Naive thymus-derived CD8-positive, alpha-beta T cell (primary cell): Measurements from ENCODE around the gene NAP1L5. TPM values are rescaled to one million over a fixed set of nuclear protein-coding genes. Genes with fewer than 3 reads are reported as not detected.

ENCODE experiments used
- ATAC-seq, 2 donors: fragments of 150-1000 bp; cut with Tn5 transposase in 1 of 2; sonication (Bioruptor Pico), chemical (Tn5 transposase) in 1 of 2; 1 replicate in 1 of 2; 2 replicates in 1 of 2; pipeline ENCODE4 v1.10.0; 2021; ENCODE audit warnings: mild to moderate bottlenecking in 2 of 2, moderate library complexity in 2 of 2
- POLR2A ChIA-PET: fragments of 350-600 bp; sonication (Branson Sonifier 250); formaldehyde crosslinking; loops from one replicate; lab custom pipeline; 2021; ENCODE audit warnings: antibody characterized with exemption; lab: Charles Lee
- DNase-seq, 10 donors: peaks; one replicate each; pipeline versions ENCODE4 v3.0.0 to v3.0.0-alpha.2; 2020 to 2022
- H3K27ac Mint-ChIP-seq, 10 donors: one replicate each; pipeline ENCODE4 v1.8.0; 2020 to 2022; ENCODE audit warnings: mild to moderate bottlenecking in 10 of 10, mixed read lengths in 10 of 10, moderate library complexity in 4 of 10, inconsistent platforms in 1 of 10
- H3K27me3 Mint-ChIP-seq, 5 donors: one replicate each; pipeline ENCODE4 v1.8.0; 2021 to 2022; ENCODE audit warnings: mixed read lengths in 5 of 5
- H3K36me3 Mint-ChIP-seq, 3 donors: one replicate each; pipeline ENCODE4 v1.8.0; 2020 to 2022; ENCODE audit warnings: mixed read lengths in 3 of 3, mild to moderate bottlenecking in 2 of 3, inconsistent platforms in 1 of 3
- H3K4me1 Mint-ChIP-seq, 4 donors: one replicate each; pipeline ENCODE4 v1.8.0; 2021 to 2022; ENCODE audit warnings: mixed read lengths in 4 of 4
- H3K4me3 Mint-ChIP-seq, 10 donors: one replicate each; pipeline ENCODE4 v1.8.0; 2020 to 2022; ENCODE audit warnings: mild to moderate bottlenecking in 10 of 10, mixed read lengths in 10 of 10, moderate library complexity in 6 of 10, inconsistent platforms in 1 of 10
- H3K9me3 Mint-ChIP-seq, 9 donors: one replicate each; pipeline ENCODE4 v1.8.0; 2020 to 2022; ENCODE audit warnings: mixed read lengths in 9 of 9, mild to moderate bottlenecking in 3 of 9, inconsistent platforms in 1 of 9, moderate library complexity in 1 of 9
- polyA plus RNA-seq, 3 donors: library from polyadenylated mRNA; unstranded; fragments of 300-500 nt; fragmentation: Illumina TruSeq; gene quantifications; one replicate each; pipeline ENCODE4 v1.2.3, GENCODE V29; 2021
- total RNA-seq, 8 experiments: library from RNA in 2 of 8; stranded (reverse) in 2 of 8; gene quantifications; one replicate each; pipeline ENCODE4 v1.2.3 and lab custom pipeline; 2021 to 2026

The NAP1L5 gene
- total and polyA plus RNA-seq, 5 experiments from 2014 or later: 1.4 to 4.3 (median 2.2) TPM

DNA sequence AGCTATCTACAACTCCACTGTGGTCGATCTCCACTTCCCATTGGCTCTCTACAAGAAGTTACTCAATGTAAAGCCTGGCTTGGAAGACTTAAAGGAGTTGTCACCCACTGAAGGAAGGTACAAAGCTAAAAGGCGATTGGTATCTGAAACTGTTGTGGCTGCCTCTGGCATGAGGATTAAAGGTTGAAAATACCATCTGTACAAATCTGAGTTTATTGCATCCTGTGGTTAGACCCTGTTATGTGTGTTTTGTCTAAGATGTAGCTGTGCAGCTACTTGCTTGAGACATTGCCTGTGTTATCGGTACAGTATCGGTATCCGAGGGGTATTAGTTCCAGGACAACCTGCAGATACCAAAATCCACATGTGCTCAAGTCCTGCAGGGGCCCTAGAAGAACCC lies 16.4 kb downstream of the NAP1L5 start:
- Mint-ChIP-seq H3K27ac (no peak overlapping the region), H3K9me3 (peaks cover 0 to 1% (median 0%) of the 10 kb centered on the region in 9 donors), H3K27me3 (no peaks in the 10 kb centered on the region), H3K36me3 (peaks cover 35 to 90% (median 66%) of the 10 kb centered on the region in 3 donors), H3K4me1 (no peaks in the 10 kb centered on the region), H3K4me3 (no peak overlapping the region)
- POLR2A ChIA-PET: no interaction called here
- ATAC-seq (no peak), DNase-seq (no peak)

DNA sequence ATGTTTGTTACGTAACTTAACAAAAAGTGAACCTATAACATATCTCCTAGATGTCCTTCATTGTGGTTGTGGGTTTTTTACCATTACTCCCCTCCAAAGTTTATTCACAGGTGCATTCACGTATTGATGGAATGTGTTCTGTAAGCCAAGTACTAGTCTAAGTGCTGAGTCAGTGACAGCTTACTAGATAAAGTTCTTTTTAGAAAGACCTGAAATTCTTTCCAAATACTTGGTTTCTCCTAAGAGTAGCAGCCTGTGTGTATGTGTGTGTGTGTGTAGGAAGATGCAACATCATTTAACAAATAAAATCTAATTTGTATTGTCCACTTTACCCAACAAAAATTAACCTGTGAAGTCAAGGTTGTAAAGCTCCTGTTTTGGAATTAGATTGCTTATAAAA lies 22.1 kb downstream of the NAP1L5 start:
- ATAC-seq: no peak

GRCh38 chr4:88674979-88675378 lies 22.6 kb downstream of the NAP1L5 start:
- H3K4me1 Mint-ChIP-seq: peaks cover 0 to 6% (median under 1%) of the 10 kb centered on the region in 4 donors
- no peak overlapping the region for H3K4me3 Mint-ChIP-seq
- H3K36me3 Mint-ChIP-seq: peaks cover 19 to 76% (median 41%) of the 10 kb centered on the region in 3 donors
- H3K9me3 Mint-ChIP-seq: no peaks in the 10 kb centered on the region
- POLR2A ChIA-PET: no interaction called here
- ATAC-seq (no peak), DNase-seq (no peak)
- no peaks in the 10 kb centered on the region for H3K27me3 Mint-ChIP-seq
- H3K27ac Mint-ChIP-seq: peak overlapping the region in 2 of 10 donors; percentile 14 to 29

More for the DNA sequence above, 22.1 kb downstream of the NAP1L5 start:
- H3K9me3 Mint-ChIP-seq: no peaks in the 10 kb centered on the region
- H3K4me1 Mint-ChIP-seq: peaks cover 0 to 6% (median under 1%) of the 10 kb centered on the region in 4 donors
- H3K27ac Mint-ChIP-seq: no peak overlapping the region
- POLR2A ChIA-PET: no interaction called here
- H3K27me3 Mint-ChIP-seq: no peaks in the 10 kb centered on the region
- H3K36me3 Mint-ChIP-seq: peaks cover 22 to 75% (median 40%) of the 10 kb centered on the region in 3 donors
- no peak for DNase-seq
- no peak overlapping the region for H3K4me3 Mint-ChIP-seq

GRCh38 chr4:88674565-88674964 lies 23.1 kb downstream of the NAP1L5 start:
- ATAC-seq (no peak), DNase-seq (no peak)
- POLR2A ChIA-PET: no interaction called here
- H3K27ac Mint-ChIP-seq: peak overlapping the region in 3 of 10 donors; percentile 1 to 63 (median 14)
- H3K36me3 Mint-ChIP-seq: peaks cover 15 to 76% (median 41%) of the 10 kb centered on the region in 3 donors
- H3K27me3 Mint-ChIP-seq: no peaks in the 10 kb centered on the region
- no peak overlapping the region for H3K4me3 Mint-ChIP-seq
- H3K4me1 Mint-ChIP-seq: peaks cover 0 to 6% (median under 1%) of the 10 kb centered on the region in 4 donors
- H3K9me3 Mint-ChIP-seq: no peaks in the 10 kb centered on the region

GRCh38 chr4:88673886-88674285 lies 23.7 kb downstream of the NAP1L5 start:
- Mint-ChIP-seq H3K4me1 (peaks cover 0 to 6% (median under 1%) of the 10 kb centered on the region in 4 donors), H3K4me3 (no peak overlapping the region), H3K27me3 (no peaks in the 10 kb centered on the region), H3K9me3 (no peaks in the 10 kb centered on the region), H3K27ac (peak overlapping the region in 2 of 10 donors; percentile 34 to 84), H3K36me3 (peaks cover 9 to 76% (median 38%) of the 10 kb centered on the region in 3 donors)
- POLR2A ChIA-PET: no interaction called here
- no peak for ATAC-seq
- DNase-seq: no peak

- Mint-ChIP-seq H3K9me3 (no peaks in the 10 kb centered on the region), H3K36me3 (peaks cover under 1 to 76% (median 37%) of the 10 kb centered on the region in 3 donors), H3K27me3 (no peaks in the 10 kb centered on the region), H3K4me1 (peaks cover 0 to 6% (median under 1%) of the 10 kb centered on the region in 4 donors), H3K4me3 (no peak overlapping the region), H3K27ac (peak overlapping the region in 4 of 10 donors; percentile 22 to 40 (median 38))
- peak; percentile 67 to 73 for ATAC-seq
- POLR2A ChIA-PET: no interaction called here
- DNase-seq: peak in 6 of 10 donors; percentile 5 to 37 (median 20)
Observed at GRCh38 chr4:88672987-88673386, 24.6 kb downstream of the NAP1L5 start.

DNA sequence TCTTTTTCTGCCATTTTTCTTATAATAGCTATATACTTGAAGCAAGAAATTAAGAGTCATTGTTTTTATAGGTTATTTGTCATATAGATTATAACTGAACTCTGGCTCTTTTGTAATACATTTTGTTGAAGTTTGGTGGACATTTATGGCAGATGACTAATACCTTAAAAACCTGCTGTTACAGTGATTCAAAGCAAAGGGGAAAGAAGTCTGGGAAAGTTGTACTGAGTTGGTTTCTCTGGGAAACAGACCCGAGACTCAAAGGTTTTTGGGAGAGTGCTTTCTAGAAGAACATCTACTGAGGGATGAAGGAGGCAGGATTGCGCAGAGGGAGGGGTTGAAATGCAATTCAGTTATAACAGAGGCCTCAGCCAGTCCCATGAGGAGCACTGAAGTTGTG lies 35.9 kb downstream of the NAP1L5 start:
- ATAC-seq (no peak), DNase-seq (no peak)
- Mint-ChIP-seq H3K9me3 (no peaks in the 10 kb centered on the region), H3K36me3 (peaks cover 0 to 80% (median 10%) of the 10 kb centered on the region in 3 donors), H3K27me3 (no peaks in the 10 kb centered on the region), H3K27ac (peak overlapping the region in 1 of 10 donors; percentile 46), H3K4me1 (peaks cover 0 to 13% (median 3%) of the 10 kb centered on the region in 4 donors), H3K4me3 (no peak overlapping the region)
- POLR2A ChIA-PET: no interaction called here

DNA sequence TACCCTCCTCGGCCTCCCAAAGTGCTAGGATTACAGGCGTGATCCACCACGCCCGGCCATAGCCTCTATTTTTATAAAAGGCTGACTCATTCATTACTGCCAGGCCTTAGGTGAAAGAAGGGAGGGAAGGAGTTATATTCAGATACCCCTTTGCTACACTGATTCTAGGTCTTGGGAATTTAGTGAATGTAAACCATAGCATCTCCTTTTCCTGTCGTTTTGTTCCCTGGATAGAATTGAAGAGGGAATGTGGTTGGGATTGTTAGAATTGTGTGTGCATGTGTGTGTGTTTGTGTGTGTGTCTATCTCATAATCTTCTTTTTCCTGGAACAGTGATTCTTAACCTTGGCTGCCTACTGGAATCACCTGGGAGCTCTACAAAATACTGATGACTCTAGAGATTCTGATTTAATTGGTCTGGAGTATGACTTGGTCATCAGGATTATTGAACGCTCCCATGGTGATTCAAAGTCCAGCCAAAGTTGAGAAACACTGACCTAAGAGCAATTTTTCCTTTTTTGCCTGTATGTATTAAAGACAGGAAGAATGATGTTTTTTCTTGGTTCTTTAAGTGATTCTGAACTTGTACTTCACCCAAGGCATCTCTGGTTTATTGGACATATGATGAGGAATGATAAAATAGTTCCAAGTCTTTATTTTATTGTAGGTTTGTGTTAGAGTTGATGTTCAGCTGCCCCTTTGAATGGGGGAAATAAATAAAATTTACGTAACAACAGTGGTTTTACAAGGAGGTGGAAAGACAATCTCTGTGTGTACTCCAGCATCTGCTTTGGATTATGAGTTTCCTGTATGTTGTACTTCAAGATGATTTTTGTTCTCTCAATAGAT lies 37.0 kb downstream of the NAP1L5 start:
- POLR2A ChIA-PET: no interaction called here
- H3K27ac Mint-ChIP-seq: peak overlapping the region in 3 of 10 donors; percentile 11 to 80 (median 15)

DNA sequence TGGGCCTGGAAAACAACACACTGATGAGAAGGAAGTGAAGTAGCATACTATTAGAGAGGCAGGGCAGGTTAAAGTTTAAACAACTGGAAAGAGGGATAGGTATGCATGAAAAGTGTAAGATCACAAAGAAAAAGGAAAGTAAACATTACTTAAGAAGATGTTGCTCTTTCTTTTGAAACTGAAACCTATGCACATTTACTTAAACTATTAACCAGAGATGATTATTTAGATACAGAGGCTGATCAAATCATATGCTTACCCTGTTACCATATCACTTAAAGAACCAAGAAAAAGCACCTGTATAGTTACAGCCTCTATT lies 37.8 kb downstream of the NAP1L5 start:
- peaks cover 3 to 20% (median 11%) of the 10 kb centered on the region in 4 donors for H3K4me1 Mint-ChIP-seq
- H3K27ac Mint-ChIP-seq: peak overlapping the region in 2 of 10 donors; percentile 2 to 23
- H3K27me3 Mint-ChIP-seq: no peaks in the 10 kb centered on the region
- H3K4me3 Mint-ChIP-seq: no peak overlapping the region
- ATAC-seq: no peak
- POLR2A ChIA-PET: no interaction called here
- no peak for DNase-seq
- no peaks in the 10 kb centered on the region for H3K9me3 Mint-ChIP-seq
- peaks cover 0 to 83% (median 21%) of the 10 kb centered on the region in 3 donors for H3K36me3 Mint-ChIP-seq

More for the DNA sequence above, 37.0 kb downstream of the NAP1L5 start:
- H3K4me3 Mint-ChIP-seq: no peak overlapping the region
- DNase-seq (no peak), ATAC-seq (no peak)
- H3K27me3 Mint-ChIP-seq: no peaks in the 10 kb centered on the region
- H3K4me1 Mint-ChIP-seq: peaks cover 3 to 16% (median 6%) of the 10 kb centered on the region in 4 donors
- H3K9me3 Mint-ChIP-seq: no peaks in the 10 kb centered on the region
- H3K36me3 Mint-ChIP-seq: peaks cover 0 to 83% (median 13%) of the 10 kb centered on the region in 3 donors

GRCh38 chr4:88659055-88659889 lies 38.4 kb downstream of the NAP1L5 start:
- no peaks in the 10 kb centered on the region for H3K9me3 Mint-ChIP-seq
- POLR2A ChIA-PET: interaction anchor here (0.8 kb wide), 1 partner anchor 66 kb away, joined by 3 read pairs; no protein-coding TSS in a partner anchor
- DNase-seq (peak in 6 of 10 donors; percentile 16 to 48 (median 28)), ATAC-seq (peak; percentile 70 to 75)
- peaks cover 3 to 19% (median 11%) of the 10 kb centered on the region in 4 donors for H3K4me1 Mint-ChIP-seq
- peaks cover 0 to 82% (median 23%) of the 10 kb centered on the region in 3 donors for H3K36me3 Mint-ChIP-seq
- no peak overlapping the region for H3K4me3 Mint-ChIP-seq
- H3K27me3 Mint-ChIP-seq: no peaks in the 10 kb centered on the region
- peak overlapping the region in 6 of 10 donors; percentile 2 to 85 (median 32) for H3K27ac Mint-ChIP-seq

DNA sequence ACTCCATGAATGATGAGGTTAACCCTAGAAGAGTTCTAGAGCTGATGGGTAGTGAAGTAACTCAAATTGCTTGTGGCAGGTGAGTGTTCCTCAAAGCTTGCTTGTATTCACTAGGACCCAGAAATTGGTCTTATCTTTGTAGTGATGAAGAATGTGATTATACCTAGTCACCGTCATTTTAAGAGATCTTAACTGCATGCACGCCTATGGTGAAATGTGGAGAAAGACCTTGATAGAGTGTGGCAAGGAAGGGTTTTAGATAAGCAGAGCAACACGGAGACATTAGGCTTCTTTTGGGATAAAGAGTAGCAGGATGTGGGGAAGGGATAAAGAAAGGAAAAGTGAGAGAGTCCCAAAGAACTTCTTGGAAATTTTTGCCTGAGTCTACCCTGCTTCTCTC lies 42.4 kb downstream of the NAP1L5 start:
- ATAC-seq (no peak), DNase-seq (no peak)
- H3K36me3 Mint-ChIP-seq: peaks cover 0 to 70% (median 27%) of the 10 kb centered on the region in 3 donors
- no peaks in the 10 kb centered on the region for H3K9me3 Mint-ChIP-seq
- H3K27me3 Mint-ChIP-seq: no peaks in the 10 kb centered on the region
- POLR2A ChIA-PET: no interaction called here
- H3K4me3 Mint-ChIP-seq: no peak overlapping the region
- peaks cover 17 to 36% (median 27%) of the 10 kb centered on the region in 4 donors for H3K4me1 Mint-ChIP-seq
- H3K27ac Mint-ChIP-seq: peak overlapping the region in 8 of 10 donors; percentile 19 to 82 (median 69)

DNA sequence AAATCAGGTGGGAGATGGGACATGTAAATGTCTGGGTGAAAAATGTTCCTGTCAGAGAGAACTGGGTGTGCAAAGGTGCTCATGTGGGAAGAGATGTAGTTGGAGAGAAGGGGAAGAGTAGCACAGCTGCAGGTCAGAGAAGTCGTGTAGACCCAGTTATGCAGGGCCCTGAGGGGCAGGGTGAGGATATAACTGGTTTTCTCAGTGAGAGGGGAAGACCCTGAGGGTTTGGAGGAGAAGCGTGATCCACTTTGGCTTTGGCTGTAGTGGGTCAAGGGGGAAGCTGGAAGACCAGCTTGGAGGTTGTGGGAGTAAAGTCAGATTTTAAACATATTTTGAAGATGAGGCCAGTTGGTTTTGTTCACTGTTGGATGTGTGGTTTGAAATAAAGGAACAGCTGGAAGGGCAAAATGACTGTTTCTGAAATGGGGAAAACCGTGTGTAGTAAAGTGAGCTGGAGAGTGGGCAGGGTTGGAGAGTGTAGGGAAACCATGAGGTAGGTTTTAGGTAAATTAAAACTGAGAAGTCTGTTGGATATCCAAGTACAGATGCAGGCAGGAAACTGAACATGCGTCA lies 44.2 kb downstream of the NAP1L5 start:
- Mint-ChIP-seq H3K27ac (peak overlapping the region; percentile 41 to 84 (median 74)), H3K4me1 (peaks cover 26 to 44% (median 38%) of the 10 kb centered on the region in 4 donors), H3K27me3 (no peaks in the 10 kb centered on the region), H3K9me3 (no peaks in the 10 kb centered on the region), H3K4me3 (peak overlapping the region in 1 of 10 donors; percentile 21), H3K36me3 (peaks cover 0 to 65% (median 27%) of the 10 kb centered on the region in 3 donors)
- no peak for ATAC-seq
- no peak for DNase-seq
- POLR2A ChIA-PET: no interaction called here
